OCI-LY3 (cell line): Measurements from ENCODE around the gene CELA2A.

Source experiments
- EZH2phosphoT487 ChIP-seq: fragments of 200-600 bp; shearing (Covaris generic); IDR thresholded peaks from 2 replicates; pipeline ENCODE4 v1.6.1; 2018; ENCODE audit warnings: antibody characterized with exemption, mixed run types, low read depth
- TF ChIP-seq, protein P1 (sequence below): fragments of 200-600, 300-600 bp; sonication (generic); IDR thresholded peaks from 2 replicates; pipeline ENCODE4 v1.5.1; 2014; ENCODE audit warnings: antibody characterized with exemption, low read length, low read depth

GRCh38 chr1:15439325-15439724 is 17.2 kb upstream of the CELA2A start:
- no peak for TF ChIP-seq EZH2phosphoT487
- TF ChIP-seq, protein P1, sequence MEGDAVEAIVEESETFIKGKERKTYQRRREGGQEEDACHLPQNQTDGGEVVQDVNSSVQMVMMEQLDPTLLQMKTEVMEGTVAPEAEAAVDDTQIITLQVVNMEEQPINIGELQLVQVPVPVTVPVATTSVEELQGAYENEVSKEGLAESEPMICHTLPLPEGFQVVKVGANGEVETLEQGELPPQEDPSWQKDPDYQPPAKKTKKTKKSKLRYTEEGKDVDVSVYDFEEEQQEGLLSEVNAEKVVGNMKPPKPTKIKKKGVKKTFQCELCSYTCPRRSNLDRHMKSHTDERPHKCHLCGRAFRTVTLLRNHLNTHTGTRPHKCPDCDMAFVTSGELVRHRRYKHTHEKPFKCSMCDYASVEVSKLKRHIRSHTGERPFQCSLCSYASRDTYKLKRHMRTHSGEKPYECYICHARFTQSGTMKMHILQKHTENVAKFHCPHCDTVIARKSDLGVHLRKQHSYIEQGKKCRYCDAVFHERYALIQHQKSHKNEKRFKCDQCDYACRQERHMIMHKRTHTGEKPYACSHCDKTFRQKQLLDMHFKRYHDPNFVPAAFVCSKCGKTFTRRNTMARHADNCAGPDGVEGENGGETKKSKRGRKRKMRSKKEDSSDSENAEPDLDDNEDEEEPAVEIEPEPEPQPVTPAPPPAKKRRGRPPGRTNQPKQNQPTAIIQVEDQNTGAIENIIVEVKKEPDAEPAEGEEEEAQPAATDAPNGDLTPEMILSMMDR = no peak
